Mucosa of descending colon (tissue), 3 donors: ENCODE measurements around the gene DLST. TPM values are rescaled to one million over a fixed set of nuclear protein-coding genes. Genes with fewer than 3 reads are reported as not detected.
A peak's percentile ranks its signal among the peaks of the same experiment; 100 is the strongest.

Source experiments
- ATAC-seq: fragments of 200-7000 bp; cut with Tn5 transposase; one replicate; pipeline ENCODE4 v1.9.1; 2020; ENCODE audit warnings: mild to moderate bottlenecking, moderate library complexity
- DNase-seq, 3 donors: peaks; one replicate each; pipeline ENCODE4 v3.0.0-alpha.2; 2020
- H3K36me3 ChIP-seq: fragments of 200-600 bp; one replicate; pipeline ENCODE4 v1.8.0; 2021; ENCODE audit warnings: low read depth, mild to moderate bottlenecking
- H3K4me1 ChIP-seq: fragments of 200-600 bp; one replicate; pipeline ENCODE4 v1.8.0; 2021; ENCODE audit warnings: low read depth, mild to moderate bottlenecking
- H3K4me3 ChIP-seq: fragments of 200-600 bp; one replicate; pipeline ENCODE4 v1.8.0; 2021; ENCODE audit warnings: mild to moderate bottlenecking
- H3K9me3 ChIP-seq: fragments of 200-600 bp; one replicate; pipeline ENCODE4 v1.8.0; 2021; ENCODE audit warnings: mild to moderate bottlenecking
- CTCF ChIP-seq: fragments of 200-600 bp; IDR thresholded peaks from one replicate; pipeline ENCODE4 v1.8.0; 2022; ENCODE audit warnings: antibody characterized with exemption, mild to moderate bottlenecking
- intact Hi-C, 2 donors: fragments of 100-400 bp; cut with DNase I in 1 of 2; cut with micrococcal nuclease in 1 of 2; formaldehyde crosslinking; loops; one replicate each; pipeline versions ENCODE4 v1.11.0 to v1.11.1; 2022; cut with DNase I, micrococcal nuclease
- total RNA-seq, 3 donors: library from RNA; stranded (reverse); fragmentation: NEBNext Ultra II Directional in 2 of 3; extraction: Animal tissue kit (Norgen Biotek cat#: 25700) in 2 of 3; gene quantifications; one replicate each; pipeline versions ENCODE4 v1.2.1 to v1.2.4, GENCODE V29; 2021 to 2023
- donor health status: DM: no; HTN: no; CAD: no; lungs with moderate emphysema.
- donor health status: DM: no; HTN: no; CAD: no.
- donor health status: DM: no; HTN: yes; CAD: no.

DLST gene
- total RNA-seq, 3 donors from 2014 or later, result 106 to 125 (median 121) TPM

DNA sequence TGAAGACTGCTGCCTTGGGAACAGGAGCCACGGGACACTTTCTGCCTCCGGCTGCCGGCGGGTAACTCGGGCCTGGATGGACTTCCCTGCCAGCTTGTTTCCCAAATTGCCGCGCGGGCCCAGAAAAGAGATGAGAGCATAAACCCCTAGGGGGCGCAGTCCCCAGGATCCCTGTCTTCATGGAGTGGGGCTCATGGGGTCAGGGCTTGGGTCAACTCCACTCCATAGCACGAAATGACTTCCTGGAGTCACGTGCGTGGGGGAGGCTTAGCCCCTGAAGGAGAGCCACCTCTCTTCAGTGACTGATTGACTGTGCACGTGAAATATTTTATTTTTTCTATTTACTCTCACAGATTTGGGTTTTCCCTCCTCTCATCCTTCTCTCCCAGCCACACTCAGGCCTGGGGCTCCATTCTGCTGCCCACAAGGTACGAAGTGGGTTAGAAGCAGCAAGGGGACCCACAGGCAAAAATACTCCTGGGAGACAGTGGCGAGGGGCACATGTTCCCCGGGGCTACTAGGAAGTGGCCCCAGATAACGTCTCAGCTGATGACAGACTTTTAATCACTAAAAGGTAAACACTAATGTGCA, 63.6 kb downstream of the DLST start:
- ATAC-seq, result no peak
- no peak overlapping the region for H3K4me3 ChIP-seq
- no peaks in the 10 kb centered on the region for H3K9me3 ChIP-seq
- TF ChIP-seq CTCF, result peak; percentile 27
- DNase-seq, result peak in 2 of 3 donors; percentile 51 to 62
- no peaks in the 10 kb centered on the region for H3K36me3 ChIP-seq
- peaks cover 7% of the 10 kb centered on the region for H3K4me1 ChIP-seq
- intact Hi-C loops, result loop anchor here in 1 of 2 donors (5.0 kb wide), 1 partner anchor 142 kb away; no protein-coding TSS in a partner anchor

DNA sequence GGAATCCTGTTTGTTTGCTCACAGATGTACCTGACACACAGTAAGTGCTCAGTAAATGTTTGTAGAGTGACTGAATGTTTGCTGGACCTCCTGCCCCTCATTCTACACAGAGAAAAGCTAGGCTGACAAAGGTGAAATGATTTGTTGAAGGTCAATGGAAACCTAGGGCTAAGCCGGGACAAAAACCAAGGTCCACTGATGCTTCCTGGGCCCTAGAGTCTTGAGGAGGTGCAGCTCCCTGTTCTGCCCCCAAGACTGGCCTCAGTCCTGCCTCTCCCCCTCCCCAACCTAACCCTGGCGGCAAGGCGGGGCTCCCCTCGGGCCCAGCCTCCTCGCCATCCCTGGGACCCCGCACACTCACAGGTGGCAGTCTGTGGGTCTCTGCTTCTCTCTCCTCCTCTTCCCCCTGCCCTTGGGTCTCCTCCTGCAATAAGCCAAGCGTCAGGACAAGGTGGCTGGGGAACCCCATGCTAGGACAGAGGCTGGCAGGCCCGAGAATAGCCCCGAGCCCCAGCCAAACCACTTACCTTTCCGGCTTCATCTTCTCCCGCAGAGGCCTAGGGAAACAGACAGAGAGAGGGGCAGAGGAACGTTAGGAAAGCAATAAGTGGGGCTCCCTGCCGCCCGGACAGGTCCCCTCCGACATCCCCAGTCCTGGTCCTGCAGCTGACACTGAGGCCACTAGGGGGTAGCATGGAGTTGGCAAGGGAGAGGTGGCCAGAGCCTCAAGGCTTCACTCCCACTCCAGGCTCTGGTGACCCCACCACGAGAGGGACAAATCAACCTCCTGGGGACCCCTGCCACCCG, 64.3 kb downstream of the DLST start:
- Histone ChIP-seq H3K4me1 (peaks cover 9% of the 10 kb centered on the region), H3K9me3 (no peaks in the 10 kb centered on the region), H3K4me3 (no peak overlapping the region), H3K36me3 (no peaks in the 10 kb centered on the region)
- intact Hi-C loops, result loop anchor here in 1 of 2 donors (5.0 kb wide), 1 partner anchor 141 kb away; no protein-coding TSS in a partner anchor
- DNase-seq (peak; percentile 71 to 88 (median 81)), ATAC-seq (peak; percentile 77)
- TF ChIP-seq CTCF, result peak; percentile 91

GRCh38 chr14:74946659-74947281, 65.1 kb downstream of the DLST start:
- Histone ChIP-seq H3K36me3 (no peaks in the 10 kb centered on the region), H3K4me3 (no peak overlapping the region), H3K4me1 (peaks cover 16% of the 10 kb centered on the region), H3K9me3 (no peaks in the 10 kb centered on the region)
- intact Hi-C loops, result loop anchor here in 1 of 2 donors (5.0 kb wide), 1 partner anchor 141 kb away; no protein-coding TSS in a partner anchor
- DNase-seq (no peak), ATAC-seq (no peak)
- no peak for TF ChIP-seq CTCF

GRCh38 chr14:74947353-74948227, 65.9 kb downstream of the DLST start:
- Histone ChIP-seq H3K36me3 (no peaks in the 10 kb centered on the region), H3K9me3 (no peaks in the 10 kb centered on the region), H3K4me1 (peaks cover 18% of the 10 kb centered on the region), H3K4me3 (no peak overlapping the region)
- no peak for TF ChIP-seq CTCF
- no peak for DNase-seq
- intact Hi-C loops, result loop anchor here in 1 of 2 donors (5.0 kb wide), 1 partner anchor 140 kb away; no protein-coding TSS in a partner anchor
- no peak for ATAC-seq
